Measurements from ENCODE around the gene C2CD4D.

The C2CD4D gene

DNA sequence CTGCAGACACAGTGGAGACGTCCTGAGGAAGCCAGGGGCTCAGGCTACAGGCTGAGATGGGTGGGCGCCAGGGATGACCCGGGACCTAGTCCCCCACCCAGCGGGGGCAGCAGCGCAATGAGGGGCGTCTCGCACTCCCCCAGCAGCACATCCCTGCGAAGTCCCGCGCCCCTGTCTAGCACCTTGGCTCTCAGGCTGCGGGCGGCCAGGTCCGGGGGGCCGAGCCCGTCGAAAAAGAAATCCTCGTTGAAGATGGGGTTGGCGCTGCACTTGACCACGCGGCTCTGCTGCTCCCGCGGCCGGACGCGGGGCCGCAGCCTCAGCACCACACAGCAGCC is 1.8 kb downstream of the C2CD4D start:
- ChIA-PET CTCF (interaction anchor here (0.9 to 2.8 kb wide), 4 partner anchors 17 to 245 kb away, joined by 3 to 15 read pairs (median 8); no protein-coding TSS in a partner anchor), POLR2A (no interaction called here)
- TF ChIP-seq, protein P1, sequence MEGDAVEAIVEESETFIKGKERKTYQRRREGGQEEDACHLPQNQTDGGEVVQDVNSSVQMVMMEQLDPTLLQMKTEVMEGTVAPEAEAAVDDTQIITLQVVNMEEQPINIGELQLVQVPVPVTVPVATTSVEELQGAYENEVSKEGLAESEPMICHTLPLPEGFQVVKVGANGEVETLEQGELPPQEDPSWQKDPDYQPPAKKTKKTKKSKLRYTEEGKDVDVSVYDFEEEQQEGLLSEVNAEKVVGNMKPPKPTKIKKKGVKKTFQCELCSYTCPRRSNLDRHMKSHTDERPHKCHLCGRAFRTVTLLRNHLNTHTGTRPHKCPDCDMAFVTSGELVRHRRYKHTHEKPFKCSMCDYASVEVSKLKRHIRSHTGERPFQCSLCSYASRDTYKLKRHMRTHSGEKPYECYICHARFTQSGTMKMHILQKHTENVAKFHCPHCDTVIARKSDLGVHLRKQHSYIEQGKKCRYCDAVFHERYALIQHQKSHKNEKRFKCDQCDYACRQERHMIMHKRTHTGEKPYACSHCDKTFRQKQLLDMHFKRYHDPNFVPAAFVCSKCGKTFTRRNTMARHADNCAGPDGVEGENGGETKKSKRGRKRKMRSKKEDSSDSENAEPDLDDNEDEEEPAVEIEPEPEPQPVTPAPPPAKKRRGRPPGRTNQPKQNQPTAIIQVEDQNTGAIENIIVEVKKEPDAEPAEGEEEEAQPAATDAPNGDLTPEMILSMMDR (IDR thresholded peaks at IDR 0.05; ENCODE audit: control extremely low read depth, extremely low read depth, low read depth, missing control alignments) = no peak
- no peak for DNase-seq (ENCODE audit: extremely low spot score)

DNA sequence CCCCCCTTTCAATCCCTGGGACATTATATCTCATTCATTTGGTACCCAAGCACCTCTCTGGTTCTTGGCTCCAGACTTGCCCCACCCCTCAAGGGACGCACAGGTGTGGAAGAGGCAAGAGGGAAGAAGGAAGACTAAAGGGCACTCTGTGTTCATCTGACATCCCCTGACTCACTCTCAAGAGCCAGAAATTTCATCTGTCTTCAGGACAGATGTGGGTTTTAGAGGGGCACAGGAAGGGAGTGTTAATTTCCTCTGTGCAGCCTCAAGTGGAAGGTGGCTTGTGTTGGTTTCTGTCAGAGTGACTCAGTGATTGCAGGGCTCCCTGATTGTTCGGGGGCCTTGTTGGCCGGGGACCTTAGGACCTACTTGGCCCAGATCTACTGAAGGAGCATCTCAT is 2.4 kb downstream of the C2CD4D start:
- POLR2A ChIA-PET = no interaction called here
- TF ChIP-seq, protein P1 (IDR thresholded peaks at IDR 0.05; ENCODE audit: control extremely low read depth, extremely low read depth, low read depth, missing control alignments) = no peak
- CTCF ChIA-PET = interaction anchor here (0.7 to 2.8 kb wide), 19 partner anchors 9 to 737 kb away, joined by 3 to 15 read pairs (median 4); no protein-coding TSS in a partner anchor
- DNase-seq (ENCODE audit: extremely low spot score) = no peak

DNA sequence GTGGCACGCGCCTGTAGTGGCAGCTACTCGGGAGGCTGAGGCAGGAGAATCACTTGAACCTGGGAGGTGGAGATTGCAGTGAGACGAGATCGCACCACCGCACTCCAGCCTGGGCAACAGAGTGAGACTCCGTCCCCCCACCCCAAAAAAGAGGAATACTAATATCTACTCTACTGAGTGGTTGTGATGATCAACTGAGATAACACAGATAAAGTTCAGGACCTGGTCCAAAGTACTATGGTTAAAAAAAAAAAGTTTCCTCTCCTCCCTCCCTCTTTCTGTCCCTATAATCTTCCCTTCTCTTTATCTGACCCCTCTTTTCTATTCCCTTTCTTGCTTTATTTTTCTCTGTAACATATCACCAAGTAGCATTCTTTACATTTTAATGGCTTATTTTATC is 4.0 kb downstream of the C2CD4D start:
- ChIA-PET CTCF (interaction anchor here (0.7 to 2.8 kb wide), 19 partner anchors 8 to 608 kb away, joined by 3 to 15 read pairs (median 4); no protein-coding TSS in a partner anchor), POLR2A (no interaction called here)
- TF ChIP-seq, protein P1 (IDR thresholded peaks at IDR 0.05; ENCODE audit: control extremely low read depth, extremely low read depth, low read depth, missing control alignments) = no peak

DNA sequence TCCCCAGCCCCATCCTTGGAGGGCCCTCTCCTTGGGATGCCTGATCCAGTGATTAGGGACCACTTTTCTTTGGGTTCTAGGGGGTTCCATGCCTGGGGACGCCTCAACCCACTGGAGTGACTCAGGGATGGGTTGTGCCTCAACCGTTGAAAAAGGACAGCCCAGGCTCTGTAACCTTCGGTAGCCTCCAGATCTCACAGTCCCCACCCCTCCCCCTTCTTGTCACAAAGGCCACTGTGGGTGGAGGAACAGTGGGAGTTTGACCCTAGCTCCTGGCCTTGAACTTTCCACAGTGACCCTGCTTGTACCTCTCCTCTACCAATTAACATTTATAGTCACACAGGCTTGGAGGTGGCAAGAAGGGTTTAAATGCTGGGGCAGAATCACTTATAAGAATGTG is 5.4 kb downstream of the C2CD4D start:
- TF ChIP-seq, protein P1 (IDR thresholded peaks at IDR 0.05; ENCODE audit: control extremely low read depth, extremely low read depth, low read depth, missing control alignments) = no peak
- ChIA-PET CTCF (interaction anchor here (1.0 to 1.2 kb wide), 3 partner anchors 44 to 533 kb away, joined by 3 to 5 read pairs (median 4); no protein-coding TSS in a partner anchor), POLR2A (no interaction called here)
- DNase-seq (ENCODE audit: extremely low spot score) = no peak

More for the DNA sequence above, 4.0 kb downstream of the C2CD4D start:
- no peak for DNase-seq (ENCODE audit: extremely low spot score)

DNA sequence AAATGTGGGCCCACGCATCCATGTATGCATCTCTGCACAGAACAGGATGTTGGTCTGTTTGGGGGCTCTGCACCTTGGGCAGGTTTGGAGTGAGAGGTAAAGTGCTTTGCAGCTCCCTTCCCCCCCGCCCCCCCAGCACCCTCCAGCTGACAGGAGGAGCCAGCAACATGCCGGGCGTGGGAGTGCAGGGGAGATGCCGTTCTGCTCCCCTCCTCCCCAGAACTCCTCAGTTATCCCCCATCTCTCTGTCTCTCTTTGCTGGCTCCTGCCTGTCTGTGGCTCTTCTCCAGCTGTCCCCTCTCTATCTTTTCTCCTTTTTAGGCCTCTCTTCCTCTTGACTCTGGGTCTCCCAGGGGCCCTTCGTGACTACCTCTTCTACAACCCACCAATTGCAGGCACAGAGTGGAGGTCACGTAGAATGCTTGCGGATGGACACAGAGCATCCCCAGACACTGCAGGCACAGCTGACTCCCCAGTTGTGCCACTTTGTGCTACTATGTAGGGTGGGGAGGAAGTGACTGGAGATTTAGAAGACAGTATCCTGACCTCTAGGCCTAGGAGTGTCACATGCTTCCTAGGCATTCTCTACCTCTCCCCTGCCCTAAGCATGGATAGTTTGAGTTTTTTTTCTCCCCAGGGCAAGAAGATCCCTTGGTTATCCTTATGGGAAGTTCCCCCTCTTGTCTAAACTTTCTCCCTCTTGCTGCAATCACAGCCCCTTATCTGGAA is 6.3 kb downstream of the C2CD4D start:
- ChIA-PET CTCF (interaction anchor here (1.7 kb wide), 1 partner anchor 306 kb away, joined by 3 read pairs; no protein-coding TSS in a partner anchor), POLR2A (no interaction called here)
- TF ChIP-seq, protein P1 (IDR thresholded peaks at IDR 0.05; ENCODE audit: control extremely low read depth, extremely low read depth, low read depth, missing control alignments) = no peak
- no peak for DNase-seq (ENCODE audit: extremely low spot score)

DNA sequence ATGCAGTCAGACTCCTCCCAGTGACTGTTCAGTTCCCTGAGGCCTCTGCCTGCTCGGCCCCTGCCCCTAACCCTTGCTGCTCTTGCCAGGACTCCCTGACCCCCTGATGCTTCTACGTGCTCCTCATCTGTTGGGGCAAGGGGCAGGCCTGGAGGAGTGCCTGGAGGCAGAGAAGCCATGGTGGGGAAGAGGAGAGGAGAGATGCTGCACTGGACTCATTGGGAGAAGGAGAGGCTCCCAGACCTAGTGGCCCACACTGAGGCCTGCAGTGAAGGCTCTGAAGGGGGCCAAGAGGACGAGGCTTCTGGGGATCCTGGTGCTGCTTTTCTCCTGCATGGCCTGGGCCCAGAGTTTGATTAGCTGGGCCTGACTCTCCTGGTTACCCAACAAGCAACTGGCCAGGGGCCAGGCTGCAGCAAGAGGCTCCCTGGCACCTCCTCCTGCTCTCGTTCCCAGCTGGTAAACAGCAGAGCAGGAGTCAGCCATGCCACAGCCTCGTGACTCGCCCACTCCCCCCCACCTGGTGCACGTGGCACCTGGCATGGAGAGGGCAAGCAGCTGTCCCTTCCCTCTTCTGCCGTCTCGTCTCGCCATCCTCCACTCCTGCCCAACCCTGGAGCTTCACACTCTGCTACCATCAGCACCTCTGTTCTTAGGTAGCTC is 7.2 kb downstream of the C2CD4D start:
- DNase-seq (ENCODE audit: extremely low spot score) = no peak
- POLR2A ChIA-PET = interaction anchor here (0.6 kb wide), 1 partner anchor 385 kb away, joined by 3 read pairs; no protein-coding TSS in a partner anchor
- TF ChIP-seq, protein P1 (IDR thresholded peaks at IDR 0.05; ENCODE audit: control extremely low read depth, extremely low read depth, low read depth, missing control alignments) = no peak
- CTCF ChIA-PET = interaction anchor here (1.7 kb wide), 1 partner anchor 305 kb away, joined by 3 read pairs; no protein-coding TSS in a partner anchor

Data from GM10248 (cell line).